Neural cell (in vitro differentiated cells): ENCODE data around the gene COL8A1. TPM values are rescaled to one million over a fixed set of nuclear protein-coding genes. Genes with fewer than 3 reads are reported as not detected.

Experiments used
- H2AFZ ChIP-seq: fragments of 200-600, 300-800 bp; sonication (generic), shearing (Covaris generic); 2 replicates; pipeline ENCODE4 v1.6.0; 2014; ENCODE audit warnings: low read depth, mild to moderate bottlenecking, antibody characterized with exemption, low read length, moderate library complexity
- H3F3A ChIP-seq: fragments of 200-600 bp; shearing (Covaris generic); 2 replicates; pipeline ENCODE4 v1.6.1; 2016; ENCODE audit warnings: mild to moderate bottlenecking, moderate library complexity, mixed read lengths, antibody characterized with exemption, low read length; ENCODE audit not compliant: insufficient read depth, poor library complexity, severe bottlenecking
- H3K27ac ChIP-seq: fragments of 200-600, 300-800 bp; sonication (generic), shearing (Covaris generic); 2 replicates; pipeline ENCODE4 v1.5.1; 2014; ENCODE audit warnings: mild to moderate bottlenecking, low read length, moderate library complexity
- H3K27me3 ChIP-seq: fragments of 300-800, 200-600 bp; sonication (generic), shearing (Covaris generic); 2 replicates; pipeline ENCODE4 v1.6.0; 2014; ENCODE audit warnings: mild to moderate bottlenecking, low read depth, low read length, moderate library complexity; ENCODE audit not compliant: insufficient read depth
- H3K36me3 ChIP-seq: fragments of 300-800, 200-600 bp; sonication (generic), shearing (Covaris generic); 2 replicates; pipeline ENCODE4 v1.5.1; 2014; ENCODE audit warnings: mild to moderate bottlenecking, antibody characterized with exemption, low read length, moderate library complexity; ENCODE audit not compliant: insufficient read depth
- H3K4me2 ChIP-seq: fragments of 300-800, 200-600 bp; sonication (generic), shearing (Covaris generic); 2 replicates; pipeline ENCODE4 v1.6.0; 2014; ENCODE audit warnings: mild to moderate bottlenecking, low read length
- H3K4me3 ChIP-seq: fragments of 300-800, 200-600 bp; sonication (generic), shearing (Covaris generic); 2 replicates; pipeline ENCODE4 v1.5.1; 2014; ENCODE audit warnings: mild to moderate bottlenecking, low read length, moderate library complexity
- H3K79me2 ChIP-seq: fragments of 200-600 bp; shearing (Covaris generic); replicated peaks from 2 replicates; pipeline ENCODE4 v1.6.0; 2014; ENCODE audit warnings: mild to moderate bottlenecking, low read length, moderate library complexity; ENCODE audit not compliant: insufficient read depth
- H3K9ac ChIP-seq: fragments of 300-800, 200-600 bp; sonication (generic), shearing (Covaris generic); 2 replicates; pipeline ENCODE4 v1.6.1; 2016; ENCODE audit warnings: mild to moderate bottlenecking, low read length, mixed read lengths
- H3K9me2 ChIP-seq: fragments of 200-600 bp; shearing (Covaris generic); 2 replicates; pipeline ENCODE4 v1.6.1; 2016; ENCODE audit warnings: mild to moderate bottlenecking, low read length, mixed read lengths; ENCODE audit not compliant: insufficient read depth
- H3K9me3 ChIP-seq: fragments of 200-600, 300-800 bp; sonication (generic), shearing (Covaris generic); 2 replicates; pipeline ENCODE4 v1.6.1; 2016; ENCODE audit warnings: mild to moderate bottlenecking, mixed run types, low read length, moderate library complexity, mixed read lengths
- H4K20me1 ChIP-seq: fragments of 200-600 bp; shearing (Covaris generic); 2 replicates; pipeline ENCODE4 v1.6.1; 2016; ENCODE audit warnings: mild to moderate bottlenecking, mixed run types; ENCODE audit not compliant: insufficient read depth
- CTCF ChIP-seq: fragments of 450-650 bp; IDR thresholded peaks from 2 replicates; pipeline ENCODE4 v1.5.1; 2014; ENCODE audit warnings: antibody characterized with exemption, mild to moderate bottlenecking, moderate library complexity; ENCODE audit not compliant: poor library complexity, severe bottlenecking
- EP300 ChIP-seq: fragments of 450-650 bp; conservative IDR thresholded peaks from 2 replicates; pipeline ENCODE4 v1.6.1; 2014; ENCODE audit warnings: antibody characterized with exemption, mild to moderate bottlenecking, moderate library complexity; ENCODE audit not compliant: poor library complexity, severe bottlenecking
- EZH2 ChIP-seq: fragments of 200-600, 300-800 bp; shearing (Covaris generic), sonication (generic); IDR thresholded peaks from 2 replicates; pipeline ENCODE4 v1.6.1; 2014; ENCODE audit warnings: antibody characterized with exemption, low read length, borderline replicate concordance, mild to moderate bottlenecking; ENCODE audit not compliant: insufficient read depth, poor library complexity, severe bottlenecking
- MXI1 ChIP-seq: fragments of 450-650 bp; conservative IDR thresholded peaks from 2 replicates; pipeline ENCODE4 v1.6.1; 2014; ENCODE audit warnings: antibody characterized with exemption, mild to moderate bottlenecking; ENCODE audit not compliant: poor library complexity, severe bottlenecking
- POLR2AphosphoS5 ChIP-seq: IDR thresholded peaks from 2 replicates; pipeline ENCODE4 v1.6.1; 2012
- RAD21 ChIP-seq: fragments of 450-650 bp; conservative IDR thresholded peaks from 2 replicates; pipeline ENCODE4 v1.6.1; 2014; ENCODE audit warnings: antibody characterized with exemption, mild to moderate bottlenecking, moderate library complexity
- REST ChIP-seq: IDR thresholded peaks from 2 replicates; pipeline ENCODE4 v1.6.1; 2012; ENCODE audit warnings: borderline replicate concordance
- SMC3 ChIP-seq: fragments of 450-650 bp; conservative IDR thresholded peaks from 2 replicates; pipeline ENCODE4 v1.6.1; 2014; ENCODE audit warnings: antibody characterized with exemption, mild to moderate bottlenecking, moderate library complexity; ENCODE audit not compliant: poor library complexity
- TAF1 ChIP-seq: IDR thresholded peaks from 2 replicates; pipeline ENCODE4 v1.6.1; 2012; ENCODE audit warnings: low read depth
- polyA plus RNA-seq: library from polyadenylated mRNA; depleted of rRNA; stranded (reverse); fragments of >200 nt; gene quantifications from 2 replicates; pipeline ENCODE4 v1.2.3, GENCODE V29; 2014

The COL8A1 gene
- polyA plus RNA-seq, 1 donor from 2014 or later, result 0.04 TPM

GRCh38 chr3:99713440-99713839 lies 75.0 kb downstream of the COL8A1 start:
- H3K27ac ChIP-seq, result no peak overlapping the region
- H3K79me2 ChIP-seq, result no peaks in the 10 kb centered on the region
- no peaks in the 10 kb centered on the region for H3K36me3 ChIP-seq
- H3K9ac ChIP-seq, result no peak overlapping the region
- TF ChIP-seq EP300 (no peak), CTCF (no peak), REST (no peak), SMC3 (no peak), POLR2AphosphoS5 (no peak), TAF1 (no peak), MXI1 (no peak), RAD21 (no peak), EZH2 (no peak)
- H3K4me3 ChIP-seq, result no peak overlapping the region
- no peak overlapping the region for H3K4me2 ChIP-seq
- H2AFZ ChIP-seq, result no peak overlapping the region
- no peaks in the 10 kb centered on the region for H3K9me3 ChIP-seq
- no peaks in the 10 kb centered on the region for H4K20me1 ChIP-seq
- H3K27me3 ChIP-seq, result no peaks in the 10 kb centered on the region
- H3F3A ChIP-seq, result no peaks in the 10 kb centered on the region
- H3K9me2 ChIP-seq, result no peaks in the 10 kb centered on the region

GRCh38 chr3:99714146-99714545 lies 75.8 kb downstream of the COL8A1 start:
- no peak for TF ChIP-seq EZH2
- no peak for TF ChIP-seq SMC3
- no peak for TF ChIP-seq POLR2AphosphoS5
- TF ChIP-seq TAF1, result no peak
- no peak for TF ChIP-seq EP300
- TF ChIP-seq CTCF, result no peak

More at GRCh38 chr3:99714146-99714545, 75.8 kb downstream of the COL8A1 start:
- Histone ChIP-seq H3K4me2 (no peak overlapping the region), H2AFZ (no peak overlapping the region), H3F3A (no peaks in the 10 kb centered on the region), H3K36me3 (no peaks in the 10 kb centered on the region), H3K9me2 (no peaks in the 10 kb centered on the region), H3K9ac (no peak overlapping the region), H3K9me3 (no peaks in the 10 kb centered on the region), H3K79me2 (no peaks in the 10 kb centered on the region), H3K27ac (no peak overlapping the region), H3K4me3 (no peak overlapping the region), H4K20me1 (no peaks in the 10 kb centered on the region), H3K27me3 (no peaks in the 10 kb centered on the region)
